GM12878 (cell line): ENCODE measurements around the gene CBARP. TPM values are rescaled to one million over a fixed set of nuclear protein-coding genes. Genes with fewer than 3 reads are reported as not detected.

Experiments used
- ASH2L ChIP-seq: fragments of 300-600, 200-600 bp; sonication (generic); IDR thresholded peaks from 2 replicates; pipeline ENCODE4 v1.6.1; 2017; ENCODE audit warnings: low read depth, mild to moderate bottlenecking, borderline replicate concordance
- CHD2 ChIP-seq: IDR thresholded peaks from 2 replicates; pipeline ENCODE4 v1.6.1; 2011; ENCODE audit warnings: low read depth, low read length, improper control_type of control experiment, borderline replicate concordance
- DPF2 ChIP-seq: fragments of 450-650 bp; IDR thresholded peaks from 2 replicates; pipeline ENCODE4 v1.6.1; 2017; ENCODE audit warnings: mild to moderate bottlenecking
- FOXM1 ChIP-seq: IDR thresholded peaks from 2 replicates; pipeline ENCODE4 v1.6.1; 2012; ENCODE audit warnings: low read depth, mild to moderate bottlenecking, inconsistent platforms, low read length, moderate library complexity
- GATAD2B ChIP-seq: fragments of 450-650 bp; conservative IDR thresholded peaks from 2 replicates; pipeline ENCODE4 v1.6.1; 2017; ENCODE audit warnings: low read depth, mild to moderate bottlenecking, moderate library complexity
- HDAC2 ChIP-seq: fragments of 200-600 bp; sonication (generic); IDR thresholded peaks from 2 replicates; pipeline ENCODE4 v1.6.1; 2017
- KDM1A ChIP-seq: fragments of 200-600 bp; sonication (generic); IDR thresholded peaks from 2 replicates; pipeline ENCODE4 v1.6.1; 2016; ENCODE audit warnings: borderline replicate concordance
- MAX ChIP-seq: IDR thresholded peaks from 2 replicates; pipeline ENCODE4 v1.6.1; 2012; ENCODE audit warnings: low read depth, low read length, improper control_type of control experiment
- NBN ChIP-seq: fragments of 450-650 bp; IDR thresholded peaks from 2 replicates; pipeline ENCODE4 v1.6.1; 2016
- NR2C1 ChIP-seq: fragments of 450-650 bp; IDR thresholded peaks from 2 replicates; pipeline ENCODE4 v1.6.1; 2017; ENCODE audit warnings: antibody characterized with exemption, mild to moderate bottlenecking, moderate library complexity
- PAX5 ChIP-seq: IDR thresholded peaks from 2 replicates; pipeline ENCODE4 v1.6.1; 2011; ENCODE audit warnings: low read depth, low read length, borderline replicate concordance
- PML ChIP-seq: IDR thresholded peaks from 2 replicates; pipeline ENCODE4 v1.6.1; 2012; ENCODE audit warnings: low read length, inconsistent platforms
- POLR2AphosphoS5 ChIP-seq: IDR thresholded peaks from 2 replicates; pipeline ENCODE4 v1.6.1; 2011; ENCODE audit warnings: mild to moderate bottlenecking, low read length, inconsistent platforms
- RAD21 ChIP-seq: IDR thresholded peaks from 2 replicates; pipeline ENCODE4 v1.6.1; 2011; ENCODE audit warnings: mild to moderate bottlenecking, low read depth, low read length, moderate library complexity; ENCODE audit not compliant: insufficient read depth
- RCOR1 ChIP-seq: conservative IDR thresholded peaks from 2 replicates; pipeline ENCODE4 v1.6.1; 2012; ENCODE audit warnings: low read depth, low read length, improper control_type of control experiment
- RELB ChIP-seq: fragments of 450-650 bp; IDR thresholded peaks from 2 replicates; pipeline ENCODE4 v1.6.1; 2017; ENCODE audit warnings: low read depth, mild to moderate bottlenecking, moderate library complexity
- SMAD1 ChIP-seq: fragments of 450-650 bp; IDR thresholded peaks from 2 replicates; pipeline ENCODE4 v1.6.1; 2018; ENCODE audit warnings: mild to moderate bottlenecking, low read depth; ENCODE audit not compliant: partially characterized antibody
- STAT1 ChIP-seq: fragments of 450-650 bp; conservative IDR thresholded peaks from 2 replicates; pipeline ENCODE4 v1.6.1; 2014; ENCODE audit warnings: antibody characterized with exemption, mild to moderate bottlenecking
- TARDBP ChIP-seq: IDR thresholded peaks from 2 replicates; pipeline ENCODE4 v1.6.1; 2016; ENCODE audit warnings: borderline replicate concordance
- WRNIP1 ChIP-seq: IDR thresholded peaks from 2 replicates; pipeline ENCODE4 v1.6.1; 2011; ENCODE audit warnings: low read depth, low read length, improper control_type of control experiment, borderline replicate concordance
- ZBED1 ChIP-seq: IDR thresholded peaks from 2 replicates; pipeline ENCODE4 v1.6.1; 2016; ENCODE audit warnings: borderline replicate concordance
- ZNF207 ChIP-seq: fragments of 450-650 bp; IDR thresholded peaks from 2 replicates; pipeline ENCODE4 v1.6.1; 2014; ENCODE audit warnings: antibody characterized with exemption, mild to moderate bottlenecking, borderline replicate concordance
- ZNF622 ChIP-seq: fragments of 450-650 bp; IDR thresholded peaks from 2 replicates; pipeline ENCODE4 v1.6.1; 2017; ENCODE audit warnings: mild to moderate bottlenecking, inconsistent platforms
- polyA plus RNA-seq, 11 experiments: library from polyadenylated mRNA; depleted of rRNA in 4 of 11; unstranded in 6 of 11; stranded (reverse) in 5 of 11; fragments of >200 nt; fragmentation: Nextera tagmentation in 4 of 11; fragmentation: Illumina TruSeq in 1 of 11; extraction: Ambion mirVana in 4 of 11; extraction: Trizol in 1 of 11; gene quantifications; 1 replicate in 1 of 11; 2 replicates in 10 of 11; pipeline versions ENCODE4 v1.2.1 to v1.2.3, GENCODE V29; 2011 to 2016; ENCODE audit warnings: inconsistent platforms in 2 of 11, missing spikeins in 2 of 11, low read depth in 1 of 11
- total RNA-seq, 4 experiments: library from RNA; depleted of rRNA in 3 of 4; stranded (reverse); fragments of >200 nt in 3 of 4; fragmentation: Illumina TruSeq in 1 of 4; extraction: Trizol in 1 of 4; gene quantifications; 2 replicates each; pipeline versions ENCODE4 v1.2.1 to v1.2.3, GENCODE V29; 2013 to 2021
- TF ChIP-seq, protein P1 (sequence below), 3 experiments: IDR thresholded peaks in 2 of 3; conservative IDR thresholded peaks in 1 of 3; 2 replicates each; pipeline ENCODE4 v1.5.1; 2011; ENCODE audit warnings: low read depth in 3 of 3, low read length in 3 of 3, mild to moderate bottlenecking in 3 of 3, control low read depth in 2 of 3, moderate library complexity in 2 of 3, inconsistent platforms in 1 of 3, mixed read lengths in 1 of 3; ENCODE audit not compliant: control insufficient read depth in 2 of 3, insufficient read depth in 1 of 3; ENCODE audit errors: extremely low read depth in 1 of 3
- TF ChIP-seq, protein P2 (sequence below): fragments of 150-350 bp; IDR thresholded peaks from 2 replicates; pipeline ENCODE4 v1.6.1; 2016; ENCODE audit warnings: low read depth, low read length

CBARP gene
- total and polyA plus RNA-seq, 10 of the 15 experiments (the other 5 are each of a cell fraction or from before 2014, with no cell fraction given) = 0.04 to 0.59 (median 0.18) TPM; not detected in 3

DNA sequence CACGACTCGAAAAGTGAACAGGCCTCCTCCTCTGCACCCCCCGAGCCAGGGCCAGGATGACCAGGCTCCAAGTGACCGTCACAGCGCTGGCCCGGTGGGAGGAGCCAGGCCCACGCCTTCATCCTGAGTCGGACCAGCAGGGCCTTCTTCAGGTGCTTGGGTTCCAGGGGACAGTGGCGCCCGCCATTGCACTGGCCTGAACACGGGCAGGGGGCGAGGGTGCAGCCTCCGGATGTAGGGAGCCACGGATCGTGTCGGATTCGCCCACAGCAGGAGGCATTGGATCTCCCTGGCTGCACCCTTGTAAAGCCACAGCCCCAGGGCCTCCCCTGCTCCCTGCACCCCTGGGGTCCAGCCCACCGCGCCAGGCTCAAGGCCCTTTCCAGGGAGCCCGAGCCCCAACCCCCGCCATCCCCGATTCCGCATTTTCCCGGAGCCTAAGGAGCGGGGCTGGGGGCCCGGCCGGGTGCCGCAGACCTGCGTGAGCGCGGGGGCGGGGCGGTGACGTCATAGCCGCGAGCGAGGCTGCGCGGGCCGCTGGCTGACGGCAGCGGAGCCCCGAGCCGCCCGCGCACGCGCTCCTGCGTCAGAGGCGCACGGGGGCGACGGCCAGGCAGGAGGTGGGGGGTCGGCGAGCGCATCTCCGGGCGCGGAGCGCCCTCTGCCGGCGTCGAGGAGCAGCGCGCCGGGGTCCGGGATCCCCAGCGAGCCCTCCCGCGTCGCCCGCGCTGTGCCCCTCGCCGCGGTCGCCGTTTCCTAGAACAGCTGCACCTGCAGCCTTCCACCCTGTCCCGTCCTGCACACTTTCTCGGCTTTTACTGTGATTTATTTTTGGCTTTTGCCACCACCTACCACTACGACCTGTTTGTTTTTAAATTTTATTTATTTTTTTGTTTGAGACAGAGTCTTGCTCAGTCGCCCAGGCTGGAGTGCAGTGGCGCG is 2.3 kb upstream of the CBARP start (continued):
- TF ChIP-seq, protein P1, sequence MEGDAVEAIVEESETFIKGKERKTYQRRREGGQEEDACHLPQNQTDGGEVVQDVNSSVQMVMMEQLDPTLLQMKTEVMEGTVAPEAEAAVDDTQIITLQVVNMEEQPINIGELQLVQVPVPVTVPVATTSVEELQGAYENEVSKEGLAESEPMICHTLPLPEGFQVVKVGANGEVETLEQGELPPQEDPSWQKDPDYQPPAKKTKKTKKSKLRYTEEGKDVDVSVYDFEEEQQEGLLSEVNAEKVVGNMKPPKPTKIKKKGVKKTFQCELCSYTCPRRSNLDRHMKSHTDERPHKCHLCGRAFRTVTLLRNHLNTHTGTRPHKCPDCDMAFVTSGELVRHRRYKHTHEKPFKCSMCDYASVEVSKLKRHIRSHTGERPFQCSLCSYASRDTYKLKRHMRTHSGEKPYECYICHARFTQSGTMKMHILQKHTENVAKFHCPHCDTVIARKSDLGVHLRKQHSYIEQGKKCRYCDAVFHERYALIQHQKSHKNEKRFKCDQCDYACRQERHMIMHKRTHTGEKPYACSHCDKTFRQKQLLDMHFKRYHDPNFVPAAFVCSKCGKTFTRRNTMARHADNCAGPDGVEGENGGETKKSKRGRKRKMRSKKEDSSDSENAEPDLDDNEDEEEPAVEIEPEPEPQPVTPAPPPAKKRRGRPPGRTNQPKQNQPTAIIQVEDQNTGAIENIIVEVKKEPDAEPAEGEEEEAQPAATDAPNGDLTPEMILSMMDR (IDR thresholded peaks at IDR 0.05 in 2 of 3, conservative IDR thresholded peaks at IDR 0.05 in 1 of 3; ENCODE audit: control insufficient read depth in 2 of 3, extremely low read depth in 1 of 3, insufficient read depth in 1 of 3, low read depth in 3 of 3, low read length in 3 of 3) = peak; percentile 63 to 94 (median 72); a peak in 5 of 6 replicates
- peak; percentile 40; the same call in 1 of the 2 replicates for TF ChIP-seq MAX
- TF ChIP-seq ZNF207 = peak; percentile 59; the same call in 1 of the 2 replicates
- peak; percentile 97 for TF ChIP-seq GATAD2B
- TF ChIP-seq SMAD1 = no peak
- no peak for TF ChIP-seq HDAC2
- no peak for TF ChIP-seq ZBED1
- TF ChIP-seq STAT1 = peak; percentile 56; the same call in 1 of the 2 replicates
- TF ChIP-seq TARDBP = no peak
- no peak for TF ChIP-seq WRNIP1
- peak; percentile 77 for TF ChIP-seq RAD21
- no peak for TF ChIP-seq NBN
- no peak for TF ChIP-seq RELB
- peak; percentile 93 for TF ChIP-seq DPF2
- peak; percentile 47; the same call in 1 of the 2 replicates for TF ChIP-seq PAX5
- TF ChIP-seq, protein P2, sequence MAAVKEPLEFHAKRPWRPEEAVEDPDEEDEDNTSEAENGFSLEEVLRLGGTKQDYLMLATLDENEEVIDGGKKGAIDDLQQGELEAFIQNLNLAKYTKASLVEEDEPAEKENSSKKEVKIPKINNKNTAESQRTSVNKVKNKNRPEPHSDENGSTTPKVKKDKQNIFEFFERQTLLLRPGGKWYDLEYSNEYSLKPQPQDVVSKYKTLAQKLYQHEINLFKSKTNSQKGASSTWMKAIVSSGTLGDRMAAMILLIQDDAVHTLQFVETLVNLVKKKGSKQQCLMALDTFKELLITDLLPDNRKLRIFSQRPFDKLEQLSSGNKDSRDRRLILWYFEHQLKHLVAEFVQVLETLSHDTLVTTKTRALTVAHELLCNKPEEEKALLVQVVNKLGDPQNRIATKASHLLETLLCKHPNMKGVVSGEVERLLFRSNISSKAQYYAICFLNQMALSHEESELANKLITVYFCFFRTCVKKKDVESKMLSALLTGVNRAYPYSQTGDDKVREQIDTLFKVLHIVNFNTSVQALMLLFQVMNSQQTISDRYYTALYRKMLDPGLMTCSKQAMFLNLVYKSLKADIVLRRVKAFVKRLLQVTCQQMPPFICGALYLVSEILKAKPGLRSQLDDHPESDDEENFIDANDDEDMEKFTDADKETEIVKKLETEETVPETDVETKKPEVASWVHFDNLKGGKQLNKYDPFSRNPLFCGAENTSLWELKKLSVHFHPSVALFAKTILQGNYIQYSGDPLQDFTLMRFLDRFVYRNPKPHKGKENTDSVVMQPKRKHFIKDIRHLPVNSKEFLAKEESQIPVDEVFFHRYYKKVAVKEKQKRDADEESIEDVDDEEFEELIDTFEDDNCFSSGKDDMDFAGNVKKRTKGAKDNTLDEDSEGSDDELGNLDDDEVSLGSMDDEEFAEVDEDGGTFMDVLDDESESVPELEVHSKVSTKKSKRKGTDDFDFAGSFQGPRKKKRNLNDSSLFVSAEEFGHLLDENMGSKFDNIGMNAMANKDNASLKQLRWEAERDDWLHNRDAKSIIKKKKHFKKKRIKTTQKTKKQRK = no peak
- TF ChIP-seq KDM1A = no peak
- no peak for TF ChIP-seq ZNF622
- TF ChIP-seq FOXM1 = no peak
- peak; percentile 45; the same call in 1 of the 2 replicates for TF ChIP-seq NR2C1
- no peak for TF ChIP-seq ASH2L
- peak; percentile 51; the same call in 1 of the 2 replicates for TF ChIP-seq CHD2
- no peak for TF ChIP-seq POLR2AphosphoS5
- TF ChIP-seq PML = no peak
- no peak for TF ChIP-seq RCOR1
